ENCODE data around the gene LYG2.
"Not testable (repeated sequence)": the region's sequence is repeated elsewhere in the genome, so short reads cannot be mapped to it uniquely, and the experiment has no call there.

The LYG2 gene

GRCh38 chr2:99200076-99200800 lies 55.2 kb downstream of the LYG2 start:
- no peak for DNase-seq

GRCh38 chr2:99198103-99198841 lies 57.2 kb downstream of the LYG2 start:
- DNase-seq, result no peak

GRCh38 chr2:99192364-99192763 lies 63.1 kb downstream of the LYG2 start:
- DNase-seq, result not testable (repeated sequence)
